Measurements from ENCODE around the gene TSC1.

Gene TSC1

GRCh38 chr9:132878695-132879456 lies 65.5 kb downstream of the TSC1 start, which contains the start of gene SPACA9:
SPACA9 (plus strand) TSS chr9:132878898; CDS start chr9:132883948, 5,050 bp downstream.
- WGBS (ENCODE audit: insufficient coverage, insufficient read length): no CpG with 5 or more reads among the region's 42 CpGs
- no peak for DNase-seq (ENCODE audit: low read depth, low spot score)
- no peak within 1 kb of the TSS for H3K27ac ChIP-seq (ENCODE audit: low read length)

GRCh38 chr9:132877824-132878694 lies 66.4 kb downstream of the TSC1 start, which contains the start of gene AK8:
AK8 (minus strand) TSS chr9:132878284; CDS start chr9:132878255, 29 bp downstream.
- Histone ChIP-seq H3K27ac (ENCODE audit: low read length) (no peak within 1 kb of the TSS), H3K4me1 (ENCODE audit: control insufficient read depth, insufficient read depth, low read length) (no peaks in the 10 kb centered on the region), H3K9me3 (ENCODE audit: control insufficient read depth, insufficient read depth, low read length) (no peaks in the 10 kb centered on the region), H3K36me3 (ENCODE audit: control insufficient read depth, insufficient read depth, low read length) (no peaks in the 10 kb centered on the region), H3K4me3 (ENCODE audit: low read length) (peak within 1 kb of the TSS; percentile 73), H3K27me3 (ENCODE audit: control insufficient read depth, insufficient read depth, low read length) (no peaks in the 10 kb centered on the region; the same call in 1 of the 2 replicates)
- DNase-seq (ENCODE audit: low read depth, low spot score): peak; percentile 35
- no CpG with 5 or more reads among the region's 89 CpGs for WGBS (ENCODE audit: insufficient coverage, insufficient read length)

More at GRCh38 chr9:132878695-132879456, 65.5 kb downstream of the TSC1 start, which contains the start of gene SPACA9:
- Histone ChIP-seq H3K9me3 (ENCODE audit: control insufficient read depth, insufficient read depth, low read length) (no peaks in the 10 kb centered on the region), H3K4me1 (ENCODE audit: control insufficient read depth, insufficient read depth, low read length) (no peaks in the 10 kb centered on the region), H3K36me3 (ENCODE audit: control insufficient read depth, insufficient read depth, low read length) (no peaks in the 10 kb centered on the region), H3K27me3 (ENCODE audit: control insufficient read depth, insufficient read depth, low read length) (no peaks in the 10 kb centered on the region; the same call in 1 of the 2 replicates), H3K4me3 (ENCODE audit: low read length) (peak within 1 kb of the TSS; percentile 73)

GRCh38 chr9:132877458-132877823 lies 67.0 kb downstream of the TSC1 start:
- Histone ChIP-seq H3K4me3 (ENCODE audit: low read length) (peak overlapping the region; percentile 73; the same call in 1 of the 2 replicates), H3K36me3 (ENCODE audit: control insufficient read depth, insufficient read depth, low read length) (no peaks in the 10 kb centered on the region), H3K27ac (ENCODE audit: low read length) (no peak overlapping the region), H3K4me1 (ENCODE audit: control insufficient read depth, insufficient read depth, low read length) (no peaks in the 10 kb centered on the region), H3K9me3 (ENCODE audit: control insufficient read depth, insufficient read depth, low read length) (no peaks in the 10 kb centered on the region), H3K27me3 (ENCODE audit: control insufficient read depth, insufficient read depth, low read length) (no peaks in the 10 kb centered on the region; the same call in 1 of the 2 replicates)
- WGBS (ENCODE audit: insufficient coverage, insufficient read length): no CpG with 5 or more reads among the region's 14 CpGs
- no peak for DNase-seq (ENCODE audit: low read depth, low spot score)

GRCh38 chr9:132876849-132877248 lies 67.6 kb downstream of the TSC1 start:
- H3K4me1 ChIP-seq (ENCODE audit: control insufficient read depth, insufficient read depth, low read length): no peaks in the 10 kb centered on the region
- no peak overlapping the region for H3K27ac ChIP-seq (ENCODE audit: low read length)
- no peaks in the 10 kb centered on the region; the same call in 1 of the 2 replicates for H3K27me3 ChIP-seq (ENCODE audit: control insufficient read depth, insufficient read depth, low read length)
- H3K4me3 ChIP-seq (ENCODE audit: low read length): no peak overlapping the region
- no peaks in the 10 kb centered on the region for H3K36me3 ChIP-seq (ENCODE audit: control insufficient read depth, insufficient read depth, low read length)
- no peaks in the 10 kb centered on the region for H3K9me3 ChIP-seq (ENCODE audit: control insufficient read depth, insufficient read depth, low read length)
- WGBS (ENCODE audit: insufficient coverage, insufficient read length): no CpG with 5 or more reads among the region's 3 CpGs
- DNase-seq (ENCODE audit: low read depth, low spot score): no peak

GRCh38 chr9:132875159-132875558 lies 69.3 kb downstream of the TSC1 start:
- WGBS (ENCODE audit: insufficient coverage, insufficient read length): no CpG with 5 or more reads among the region's 5 CpGs
- no peak for DNase-seq (ENCODE audit: low read depth, low spot score)
- Histone ChIP-seq H3K9me3 (ENCODE audit: control insufficient read depth, insufficient read depth, low read length) (no peaks in the 10 kb centered on the region), H3K4me1 (ENCODE audit: control insufficient read depth, insufficient read depth, low read length) (no peaks in the 10 kb centered on the region), H3K4me3 (ENCODE audit: low read length) (no peak overlapping the region), H3K36me3 (ENCODE audit: control insufficient read depth, insufficient read depth, low read length) (no peaks in the 10 kb centered on the region), H3K27ac (ENCODE audit: low read length) (no peak overlapping the region), H3K27me3 (ENCODE audit: control insufficient read depth, insufficient read depth, low read length) (no peaks in the 10 kb centered on the region; the same call in 1 of the 2 replicates)

GRCh38 chr9:132873403-132873802 lies 71.0 kb downstream of the TSC1 start:
- Histone ChIP-seq H3K9me3 (ENCODE audit: control insufficient read depth, insufficient read depth, low read length) (no peaks in the 10 kb centered on the region), H3K27me3 (ENCODE audit: control insufficient read depth, insufficient read depth, low read length) (no peaks in the 10 kb centered on the region; the same call in 1 of the 2 replicates), H3K4me1 (ENCODE audit: control insufficient read depth, insufficient read depth, low read length) (no peaks in the 10 kb centered on the region), H3K27ac (ENCODE audit: low read length) (no peak overlapping the region), H3K4me3 (ENCODE audit: low read length) (no peak overlapping the region), H3K36me3 (ENCODE audit: control insufficient read depth, insufficient read depth, low read length) (no peaks in the 10 kb centered on the region)
- no CpG with 5 or more reads among the region's 7 CpGs for WGBS (ENCODE audit: insufficient coverage, insufficient read length)
- DNase-seq (ENCODE audit: low read depth, low spot score): no peak

GRCh38 chr9:132869266-132869665 lies 75.2 kb downstream of the TSC1 start:
- peaks cover 3% of the 10 kb centered on the region; the same call in 1 of the 2 replicates for H3K4me1 ChIP-seq (ENCODE audit: control insufficient read depth, insufficient read depth, low read length)
- no peaks in the 10 kb centered on the region for H3K9me3 ChIP-seq (ENCODE audit: control insufficient read depth, insufficient read depth, low read length)
- no peaks in the 10 kb centered on the region for H3K27me3 ChIP-seq (ENCODE audit: control insufficient read depth, insufficient read depth, low read length)
- H3K4me3 ChIP-seq (ENCODE audit: low read length): no peak overlapping the region; the same call in 1 of the 2 replicates
- no peak for DNase-seq (ENCODE audit: low read depth, low spot score)
- no peak overlapping the region for H3K27ac ChIP-seq (ENCODE audit: low read length)
- WGBS (ENCODE audit: insufficient coverage, insufficient read length): no CpG with 5 or more reads among the region's 9 CpGs
- H3K36me3 ChIP-seq (ENCODE audit: control insufficient read depth, insufficient read depth, low read length): no peaks in the 10 kb centered on the region

GRCh38 chr9:132866898-132867297 lies 77.5 kb downstream of the TSC1 start:
- no CpG with 5 or more reads among the region's 8 CpGs for WGBS (ENCODE audit: insufficient coverage, insufficient read length)
- Histone ChIP-seq H3K4me3 (ENCODE audit: low read length) (no peak overlapping the region), H3K27me3 (ENCODE audit: control insufficient read depth, insufficient read depth, low read length) (no peaks in the 10 kb centered on the region), H3K36me3 (ENCODE audit: control insufficient read depth, insufficient read depth, low read length) (no peaks in the 10 kb centered on the region), H3K27ac (ENCODE audit: low read length) (no peak overlapping the region), H3K9me3 (ENCODE audit: control insufficient read depth, insufficient read depth, low read length) (no peaks in the 10 kb centered on the region), H3K4me1 (ENCODE audit: control insufficient read depth, insufficient read depth, low read length) (peaks cover 3% of the 10 kb centered on the region; the same call in 1 of the 2 replicates)
- no peak for DNase-seq (ENCODE audit: low read depth, low spot score)

GRCh38 chr9:132864691-132865090 lies 79.7 kb downstream of the TSC1 start:
- WGBS (ENCODE audit: insufficient coverage, insufficient read length): no CpG with 5 or more reads among the region's 8 CpGs
- Histone ChIP-seq H3K36me3 (ENCODE audit: control insufficient read depth, insufficient read depth, low read length) (no peaks in the 10 kb centered on the region), H3K9me3 (ENCODE audit: control insufficient read depth, insufficient read depth, low read length) (no peaks in the 10 kb centered on the region), H3K27me3 (ENCODE audit: control insufficient read depth, insufficient read depth, low read length) (no peaks in the 10 kb centered on the region), H3K4me3 (ENCODE audit: low read length) (no peak overlapping the region), H3K27ac (ENCODE audit: low read length) (no peak overlapping the region), H3K4me1 (ENCODE audit: control insufficient read depth, insufficient read depth, low read length) (peaks cover 3% of the 10 kb centered on the region; the same call in 1 of the 2 replicates)
- DNase-seq (ENCODE audit: low read depth, low spot score): no peak

- H3K36me3 ChIP-seq (ENCODE audit: control insufficient read depth, insufficient read depth, low read length): no peaks in the 10 kb centered on the region
- H3K27ac ChIP-seq (ENCODE audit: low read length): no peak overlapping the region
- no CpG with 5 or more reads among the region's 2 CpGs for WGBS (ENCODE audit: insufficient coverage, insufficient read length)
- no peaks in the 10 kb centered on the region for H3K9me3 ChIP-seq (ENCODE audit: control insufficient read depth, insufficient read depth, low read length)
- no peak overlapping the region for H3K4me3 ChIP-seq (ENCODE audit: low read length)
- peaks cover 3% of the 10 kb centered on the region; the same call in 1 of the 2 replicates for H3K4me1 ChIP-seq (ENCODE audit: control insufficient read depth, insufficient read depth, low read length)
- DNase-seq (ENCODE audit: low read depth, low spot score): no peak
- no peaks in the 10 kb centered on the region for H3K27me3 ChIP-seq (ENCODE audit: control insufficient read depth, insufficient read depth, low read length)
These were observed 80.1 kb downstream of the TSC1 start for GRCh38 chr9:132864277-132864676.

Data from iPS DF 6.9 (cell line).